H1 (cell line): ENCODE results near the gene PARP14. TPM values are rescaled to one million over a fixed set of nuclear protein-coding genes. Genes with fewer than 3 reads are reported as not detected.

ENCODE experiments used
- ATF2 ChIP-seq: IDR thresholded peaks from 2 replicates; pipeline ENCODE4 v1.6.1; 2012; ENCODE audit warnings: low read length, inconsistent platforms
- BRCA1 ChIP-seq: IDR thresholded peaks from 2 replicates; pipeline ENCODE4 v1.6.1; 2012; ENCODE audit warnings: low read depth, low read length, improper control_type of control experiment
- CHD7 ChIP-seq: fragments of 300-600 bp; sonication (generic); IDR thresholded peaks from 2 replicates; pipeline ENCODE4 v1.7.1; 2012; ENCODE audit warnings: low read length, moderate library complexity, mild to moderate bottlenecking, inconsistent platforms; ENCODE audit not compliant: insufficient replicate concordance
- CTBP2 ChIP-seq: IDR thresholded peaks from 2 replicates; pipeline ENCODE4 v1.7.0; 2011; ENCODE audit warnings: borderline replicate concordance, mild to moderate bottlenecking, moderate library complexity, mixed read lengths, low read length; ENCODE audit not compliant: insufficient read depth, insufficient read length
- KDM1A ChIP-seq: fragments of 200-600, 300-600 bp; sonication (generic); IDR thresholded peaks from 2 replicates; pipeline ENCODE4 v1.7.1; 2016; ENCODE audit warnings: mild to moderate bottlenecking, low read length, borderline replicate concordance
- KDM4A ChIP-seq: IDR thresholded peaks from one replicate; pipeline ENCODE4 v1.7.1; 2012; ENCODE audit warnings: low read depth, mild to moderate bottlenecking, moderate library complexity, low read length, inconsistent platforms; ENCODE audit not compliant: severe bottlenecking
- MAX ChIP-seq: IDR thresholded peaks from 2 replicates; pipeline ENCODE4 v1.6.1; 2012; ENCODE audit warnings: inconsistent platforms
- SP1 ChIP-seq: IDR thresholded peaks from 2 replicates; pipeline ENCODE4 v1.6.1; 2011; ENCODE audit warnings: low read depth, low read length
- TAF1 ChIP-seq: IDR thresholded peaks from 2 replicates; pipeline ENCODE4 v1.6.1; 2011; ENCODE audit warnings: mild to moderate bottlenecking, low read depth, low read length
- YY1 ChIP-seq: IDR thresholded peaks from 2 replicates; pipeline ENCODE4 v1.6.1; 2011; ENCODE audit warnings: low read depth, mild to moderate bottlenecking, low read length
- polyA plus RNA-seq, 7 experiments: library from polyadenylated mRNA; depleted of rRNA in 3 of 7; stranded (reverse) in 5 of 7; unstranded in 2 of 7; fragments of >200 nt in 5 of 7; fragments of 200-250 nt in 2 of 7; gene quantifications; 1 replicate in 5 of 7; 2 replicates in 1 of 7; 4 replicates in 1 of 7; pipeline versions ENCODE4 v1.2.1 to v1.2.3, GENCODE V29; 2011 to 2013; ENCODE audit warnings: missing spikeins in 2 of 7, mixed read lengths in 2 of 7
- total RNA-seq: library from RNA; stranded (reverse); fragmentation: NEBNext Ultra II Directional; extraction: Animal tissue kit (Norgen Biotek cat#: 25700); gene quantifications from 2 replicates; pipeline ENCODE4 v1.2.1, GENCODE V29; 2021

PARP14 gene
- total and polyA plus RNA-seq, 2 of the 8 experiments (the other 6 are each of a cell fraction or from before 2014, with no cell fraction given) = 12.6 to 17.6 TPM

- TF ChIP-seq CHD7 (no peak), BRCA1 (no peak), CTBP2 (no peak), TAF1 (no peak), SP1 (no peak), KDM1A (no peak), KDM4A (no peak), ATF2 (no peak), YY1 (no peak), MAX (no peak)
Measured at GRCh38 chr3:122688996-122689395, 8.4 kb downstream of the PARP14 start (continued).
